Mesothelial cell of epicardium (in vitro differentiated cells): ENCODE results near the gene MAST4. TPM values are rescaled to one million over a fixed set of nuclear protein-coding genes. Genes with fewer than 3 reads are reported as not detected.

ENCODE experiments used
- DNase-seq, 2 experiments: peaks; one replicate each; pipeline ENCODE4 v3.0.0; 2021; ENCODE audit warnings: low spot score in 2 of 2; ENCODE audit not compliant: unreplicated experiment in 2 of 2
- H3K27ac Mint-ChIP-seq: 2 replicates; pipeline ENCODE4 v1.8.0; 2021; ENCODE audit warnings: mixed read lengths
- H3K27me3 Mint-ChIP-seq: 2 replicates; pipeline ENCODE4 v1.8.0; 2021; ENCODE audit warnings: low read depth, mixed read lengths
- H3K36me3 Mint-ChIP-seq: 2 replicates; pipeline ENCODE4 v1.8.0; 2021; ENCODE audit warnings: mixed read lengths
- H3K4me1 Mint-ChIP-seq: 2 replicates; pipeline ENCODE4 v1.8.0; 2021; ENCODE audit warnings: mixed read lengths
- H3K4me3 Mint-ChIP-seq: 2 replicates; pipeline ENCODE4 v1.8.0; 2021; ENCODE audit warnings: mild to moderate bottlenecking, moderate library complexity, mixed read lengths
- H3K9me3 Mint-ChIP-seq: 2 replicates; pipeline ENCODE4 v1.8.0; 2021; ENCODE audit warnings: mixed read lengths
- total RNA-seq: library from RNA; stranded (reverse); gene quantifications from 3 replicates; pipeline ENCODE4 v1.2.1, GENCODE V29; 2021
- TF ChIP-seq, protein P1 (sequence below): fragments of 200-600 bp; sonication (generic); IDR thresholded peaks from one replicate; pipeline ENCODE4 v1.5.0; 2021; ENCODE audit warnings: antibody characterized with exemption; ENCODE audit not compliant: unreplicated experiment

MAST4 gene
- total RNA-seq, 1 donor from 2014 or later: 29.8 TPM

GRCh38 chr5:67204821-67205220, 608.6 kb downstream of the MAST4 start:
- H3K4me1 Mint-ChIP-seq: peaks cover 8% of the 10 kb centered on the region
- H3K27me3 Mint-ChIP-seq: no peaks in the 10 kb centered on the region
- H3K27ac Mint-ChIP-seq: no peak overlapping the region
- no peak for DNase-seq
- TF ChIP-seq, protein P1, sequence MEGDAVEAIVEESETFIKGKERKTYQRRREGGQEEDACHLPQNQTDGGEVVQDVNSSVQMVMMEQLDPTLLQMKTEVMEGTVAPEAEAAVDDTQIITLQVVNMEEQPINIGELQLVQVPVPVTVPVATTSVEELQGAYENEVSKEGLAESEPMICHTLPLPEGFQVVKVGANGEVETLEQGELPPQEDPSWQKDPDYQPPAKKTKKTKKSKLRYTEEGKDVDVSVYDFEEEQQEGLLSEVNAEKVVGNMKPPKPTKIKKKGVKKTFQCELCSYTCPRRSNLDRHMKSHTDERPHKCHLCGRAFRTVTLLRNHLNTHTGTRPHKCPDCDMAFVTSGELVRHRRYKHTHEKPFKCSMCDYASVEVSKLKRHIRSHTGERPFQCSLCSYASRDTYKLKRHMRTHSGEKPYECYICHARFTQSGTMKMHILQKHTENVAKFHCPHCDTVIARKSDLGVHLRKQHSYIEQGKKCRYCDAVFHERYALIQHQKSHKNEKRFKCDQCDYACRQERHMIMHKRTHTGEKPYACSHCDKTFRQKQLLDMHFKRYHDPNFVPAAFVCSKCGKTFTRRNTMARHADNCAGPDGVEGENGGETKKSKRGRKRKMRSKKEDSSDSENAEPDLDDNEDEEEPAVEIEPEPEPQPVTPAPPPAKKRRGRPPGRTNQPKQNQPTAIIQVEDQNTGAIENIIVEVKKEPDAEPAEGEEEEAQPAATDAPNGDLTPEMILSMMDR: no peak
- H3K9me3 Mint-ChIP-seq: peaks cover 7% of the 10 kb centered on the region
- no peak overlapping the region for H3K4me3 Mint-ChIP-seq
- H3K36me3 Mint-ChIP-seq: no peaks in the 10 kb centered on the region

DNA sequence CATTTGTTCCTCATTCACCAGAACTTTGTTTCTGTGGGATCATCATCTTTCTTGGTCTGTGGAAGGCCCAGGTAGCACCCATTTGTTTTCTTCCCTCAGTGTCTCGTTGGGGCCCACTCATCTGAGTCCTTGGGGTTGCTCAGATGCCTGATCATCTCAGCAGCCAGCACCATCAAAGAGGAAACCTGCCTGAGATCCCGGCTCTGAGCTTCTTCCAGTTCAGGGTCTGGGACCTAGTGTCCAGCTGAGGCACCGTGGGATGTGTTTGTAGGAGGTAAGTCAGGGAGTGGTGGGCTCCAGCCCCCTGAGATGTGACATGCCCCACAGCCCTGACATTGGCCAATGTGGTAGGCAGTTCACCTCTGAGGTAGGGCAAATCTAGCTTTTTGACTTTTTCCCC, 609.8 kb downstream of the MAST4 start:
- Mint-ChIP-seq H3K27ac (no peak overlapping the region), H3K36me3 (no peaks in the 10 kb centered on the region), H3K4me3 (no peak overlapping the region), H3K4me1 (peaks cover 8% of the 10 kb centered on the region), H3K27me3 (no peaks in the 10 kb centered on the region), H3K9me3 (peaks cover 5% of the 10 kb centered on the region)
- no peak for DNase-seq
- TF ChIP-seq, protein P1: no peak

- TF ChIP-seq, protein P1: no peak
- Mint-ChIP-seq H3K36me3 (no peaks in the 10 kb centered on the region), H3K27ac (no peak overlapping the region), H3K4me1 (peaks cover 8% of the 10 kb centered on the region), H3K4me3 (no peak overlapping the region), H3K27me3 (no peaks in the 10 kb centered on the region), H3K9me3 (no peaks in the 10 kb centered on the region)
- no peak for DNase-seq
Measured at GRCh38 chr5:67206461-67206860, 610.3 kb downstream of the MAST4 start.

DNA sequence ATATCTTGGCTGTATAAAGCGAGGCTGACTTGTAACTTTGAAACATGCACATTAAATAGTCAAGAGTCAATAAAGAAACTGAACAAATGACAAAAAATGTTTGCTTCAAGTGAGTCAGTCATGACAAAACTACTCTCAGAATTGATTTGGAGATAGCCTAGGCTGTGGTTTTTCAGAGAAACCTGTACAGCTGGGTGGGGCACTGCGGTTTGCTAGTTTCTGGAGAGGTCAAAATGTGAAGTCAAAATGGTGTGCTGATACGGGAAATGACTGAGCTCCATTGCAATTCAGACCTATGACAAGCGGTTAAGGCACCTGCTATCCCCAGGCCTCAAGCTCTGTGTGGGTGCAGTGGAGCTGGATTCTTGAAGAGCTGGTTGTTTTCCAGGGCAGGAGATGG, 610.7 kb downstream of the MAST4 start:
- TF ChIP-seq, protein P1: no peak
- Mint-ChIP-seq H3K4me3 (no peak overlapping the region), H3K27ac (no peak overlapping the region), H3K9me3 (no peaks in the 10 kb centered on the region), H3K27me3 (no peaks in the 10 kb centered on the region), H3K36me3 (no peaks in the 10 kb centered on the region), H3K4me1 (peaks cover 8% of the 10 kb centered on the region)
- DNase-seq: no peak

GRCh38 chr5:67208403-67208802, 612.2 kb downstream of the MAST4 start:
- Mint-ChIP-seq H3K36me3 (no peaks in the 10 kb centered on the region), H3K9me3 (no peaks in the 10 kb centered on the region), H3K4me3 (no peak overlapping the region), H3K4me1 (peaks cover 8% of the 10 kb centered on the region), H3K27me3 (no peaks in the 10 kb centered on the region), H3K27ac (no peak overlapping the region)
- TF ChIP-seq, protein P1: no peak
- DNase-seq: no peak
